22Rv1 (cell line): Measurements from ENCODE around the gene SLC25A21.

Source experiments
- CTCF ChIP-seq: fragments of 450-650 bp; IDR thresholded peaks from 2 replicates; pipeline ENCODE4 v1.5.1; 2017; ENCODE audit warnings: mild to moderate bottlenecking
- ZFX ChIP-seq: fragments of 450-650 bp; IDR thresholded peaks from 2 replicates; pipeline ENCODE4 v1.6.1; 2017; ENCODE audit warnings: antibody characterized with exemption, borderline replicate concordance

- TF ChIP-seq CTCF (no peak), ZFX (no peak)
Measured at GRCh38 chr14:37131205-37131604, 41.2 kb downstream of the SLC25A21 start.
